ENCODE measurements around the gene NRCAM.

NRCAM gene

GRCh38 chr7:108419961-108420908, 36.0 kb downstream of the NRCAM start:
- Histone ChIP-seq H3K36me3 (ENCODE audit: low read length) (no peaks in the 10 kb centered on the region), H3K4me3 (ENCODE audit: insufficient read depth, low read length, poor library complexity, severe bottlenecking) (no peak overlapping the region), H3K27ac (ENCODE audit: low read depth, low read length) (no peak overlapping the region), H3K4me2 (ENCODE audit: low read depth, low read length, poor library complexity, severe bottlenecking) (no peak overlapping the region), H3F3A (ENCODE audit: insufficient read depth) (peaks cover 5% of the 10 kb centered on the region; the same call in 1 of the 2 replicates), H3K9me3 (ENCODE audit: insufficient read depth, low read length) (no peaks in the 10 kb centered on the region), H2AFZ (ENCODE audit: low read depth, low read length, severe bottlenecking) (no peak overlapping the region), H3K9ac (ENCODE audit: low read length) (no peak overlapping the region), H3K9me2 (replicated peaks; ENCODE audit: insufficient read depth, low read length) (no peaks in the 10 kb centered on the region), H4K20me1 (ENCODE audit: low read depth, low read length) (no peaks in the 10 kb centered on the region), H3K79me2 (ENCODE audit: insufficient read depth, low read length) (no peaks in the 10 kb centered on the region), H3K27me3 (ENCODE audit: low read length) (no peaks in the 10 kb centered on the region)
- TF ChIP-seq EZH2phosphoT487 (conservative IDR thresholded peaks at IDR 0.05; ENCODE audit: low read length): no peak
- TF ChIP-seq CTCF (IDR thresholded peaks at IDR 0.05; ENCODE audit: insufficient read depth, low read length, poor library complexity, severe bottlenecking): no peak

- no peaks in the 10 kb centered on the region for H3K79me2 ChIP-seq (ENCODE audit: insufficient read depth, low read length)
- no peaks in the 10 kb centered on the region for H3K9me2 ChIP-seq (replicated peaks; ENCODE audit: insufficient read depth, low read length)
- H4K20me1 ChIP-seq (ENCODE audit: low read depth, low read length): no peaks in the 10 kb centered on the region
- H3K27ac ChIP-seq (ENCODE audit: low read depth, low read length): no peak overlapping the region
- H3K4me2 ChIP-seq (ENCODE audit: low read depth, low read length, poor library complexity, severe bottlenecking): no peak overlapping the region
- H3K36me3 ChIP-seq (ENCODE audit: low read length): no peaks in the 10 kb centered on the region
- no peaks in the 10 kb centered on the region for H3K9me3 ChIP-seq (ENCODE audit: insufficient read depth, low read length)
- no peak overlapping the region for H2AFZ ChIP-seq (ENCODE audit: low read depth, low read length, severe bottlenecking)
- H3F3A ChIP-seq (ENCODE audit: insufficient read depth): peaks cover 5% of the 10 kb centered on the region; the same call in 1 of the 2 replicates
- H3K9ac ChIP-seq (ENCODE audit: low read length): no peak overlapping the region
- H3K27me3 ChIP-seq (ENCODE audit: low read length): no peaks in the 10 kb centered on the region
- H3K4me3 ChIP-seq (ENCODE audit: insufficient read depth, low read length, poor library complexity, severe bottlenecking): no peak overlapping the region
- TF ChIP-seq EZH2phosphoT487 (conservative IDR thresholded peaks at IDR 0.05; ENCODE audit: low read length): no peak
- TF ChIP-seq CTCF (IDR thresholded peaks at IDR 0.05; ENCODE audit: insufficient read depth, low read length, poor library complexity, severe bottlenecking): no peak
Observed at GRCh38 chr7:108418946-108419345, 37.3 kb downstream of the NRCAM start.

GRCh38 chr7:108417926-108418325, 38.3 kb downstream of the NRCAM start:
- no peak overlapping the region for H3K4me2 ChIP-seq (ENCODE audit: low read depth, low read length, poor library complexity, severe bottlenecking)
- H4K20me1 ChIP-seq (ENCODE audit: low read depth, low read length): no peaks in the 10 kb centered on the region
- H3K27me3 ChIP-seq (ENCODE audit: low read length): no peaks in the 10 kb centered on the region
- H2AFZ ChIP-seq (ENCODE audit: low read depth, low read length, severe bottlenecking): no peak overlapping the region
- no peak overlapping the region for H3K4me3 ChIP-seq (ENCODE audit: insufficient read depth, low read length, poor library complexity, severe bottlenecking)
- TF ChIP-seq CTCF (IDR thresholded peaks at IDR 0.05; ENCODE audit: insufficient read depth, low read length, poor library complexity, severe bottlenecking) (no peak), EZH2phosphoT487 (conservative IDR thresholded peaks at IDR 0.05; ENCODE audit: low read length) (no peak)
- H3K9me2 ChIP-seq (replicated peaks; ENCODE audit: insufficient read depth, low read length): no peaks in the 10 kb centered on the region
- no peak overlapping the region for H3K9ac ChIP-seq (ENCODE audit: low read length)
- peaks cover 5% of the 10 kb centered on the region; the same call in 1 of the 2 replicates for H3F3A ChIP-seq (ENCODE audit: insufficient read depth)
- no peaks in the 10 kb centered on the region for H3K36me3 ChIP-seq (ENCODE audit: low read length)
- no peak overlapping the region for H3K27ac ChIP-seq (ENCODE audit: low read depth, low read length)
- H3K9me3 ChIP-seq (ENCODE audit: insufficient read depth, low read length): no peaks in the 10 kb centered on the region
- H3K79me2 ChIP-seq (ENCODE audit: insufficient read depth, low read length): no peaks in the 10 kb centered on the region

Measured in SU-DHL-6 (cell line).